ENCODE data around the gene POTEG. TPM values are rescaled to one million over a fixed set of nuclear protein-coding genes. Genes with fewer than 3 reads are reported as not detected.
"Not testable (repeated sequence)": the region's sequence is repeated elsewhere in the genome, so short reads cannot be mapped to it uniquely, and the experiment has no call there.

Gene POTEG
- polyA plus RNA-seq, 1 donor (not counting 4 experiments of a cell fraction or from before 2014, with no cell fraction given): not detected

- H3K9me1 ChIP-seq (ENCODE audit: control insufficient read depth, extremely low read depth, insufficient read depth, low read length); H2AFZ ChIP-seq (ENCODE audit: control insufficient read depth, low read length); dilution Hi-C loops (cut with MboI; ENCODE audit: extremely low pct_ligation_motif_present, low sequenced_read_pairs); H3K9ac ChIP-seq (ENCODE audit: control insufficient read depth, extremely low read depth, insufficient read depth, low read length); H3K27me3 ChIP-seq (ENCODE audit: control insufficient read depth, extremely low read depth, insufficient read depth, low read length); FAIRE-seq; H3K27ac ChIP-seq (ENCODE audit: control insufficient read depth, insufficient read depth, low read length); H3K79me2 ChIP-seq (ENCODE audit: control insufficient read depth, insufficient read depth, low read length); H3K9me3 ChIP-seq (ENCODE audit: control insufficient read depth, low read depth, low read length); H3K36me3 ChIP-seq (ENCODE audit: control insufficient read depth in 2 of 2, extremely low read depth in 1 of 2, insufficient read depth in 2 of 2, low read length in 2 of 2); H3K4me1 ChIP-seq (ENCODE audit: control insufficient read depth, extremely low read depth, insufficient read depth, low read length); H4K20me1 ChIP-seq (ENCODE audit: control insufficient read depth, extremely low read depth, insufficient read depth, low read length); DNase-seq (ENCODE audit: low read depth, low spot score); H3K4me2 ChIP-seq (ENCODE audit: control insufficient read depth, extremely low read depth, insufficient read depth, low read depth, low read length); H3K4me3 ChIP-seq (ENCODE audit: control insufficient read depth in 2 of 3, extremely low read depth in 1 of 3, insufficient read depth in 2 of 3, low read depth in 1 of 3, low read length in 3 of 3): not testable (repeated sequence)
Measured at GRCh38 chr14:19434891-19435290, 750 bp upstream of the POTEG start.

- H3K27me3 ChIP-seq (ENCODE audit: control insufficient read depth, extremely low read depth, insufficient read depth, low read length); H3K4me3 ChIP-seq (ENCODE audit: control insufficient read depth in 2 of 3, extremely low read depth in 1 of 3, insufficient read depth in 2 of 3, low read depth in 1 of 3, low read length in 3 of 3); FAIRE-seq; H3K79me2 ChIP-seq (ENCODE audit: control insufficient read depth, insufficient read depth, low read length); H3K4me2 ChIP-seq (ENCODE audit: control insufficient read depth, extremely low read depth, insufficient read depth, low read depth, low read length); H3K4me1 ChIP-seq (ENCODE audit: control insufficient read depth, extremely low read depth, insufficient read depth, low read length); H3K9me1 ChIP-seq (ENCODE audit: control insufficient read depth, extremely low read depth, insufficient read depth, low read length); DNase-seq (ENCODE audit: low read depth, low spot score); H2AFZ ChIP-seq (ENCODE audit: control insufficient read depth, low read length); H4K20me1 ChIP-seq (ENCODE audit: control insufficient read depth, extremely low read depth, insufficient read depth, low read length); H3K36me3 ChIP-seq (ENCODE audit: control insufficient read depth in 2 of 2, extremely low read depth in 1 of 2, insufficient read depth in 2 of 2, low read length in 2 of 2); H3K9ac ChIP-seq (ENCODE audit: control insufficient read depth, extremely low read depth, insufficient read depth, low read length); H3K9me3 ChIP-seq (ENCODE audit: control insufficient read depth, low read depth, low read length); dilution Hi-C loops (cut with MboI; ENCODE audit: extremely low pct_ligation_motif_present, low sequenced_read_pairs); H3K27ac ChIP-seq (ENCODE audit: control insufficient read depth, insufficient read depth, low read length): not testable (repeated sequence)
Measured at GRCh38 chr14:19433765-19434164, 376 bp downstream of the POTEG start.

- H3K27ac ChIP-seq (ENCODE audit: control insufficient read depth, insufficient read depth, low read length); H3K9me1 ChIP-seq (ENCODE audit: control insufficient read depth, extremely low read depth, insufficient read depth, low read length); DNase-seq (ENCODE audit: low read depth, low spot score); FAIRE-seq; H3K4me1 ChIP-seq (ENCODE audit: control insufficient read depth, extremely low read depth, insufficient read depth, low read length); H3K4me3 ChIP-seq (ENCODE audit: control insufficient read depth in 2 of 3, extremely low read depth in 1 of 3, insufficient read depth in 2 of 3, low read depth in 1 of 3, low read length in 3 of 3); H3K9me3 ChIP-seq (ENCODE audit: control insufficient read depth, low read depth, low read length); H3K27me3 ChIP-seq (ENCODE audit: control insufficient read depth, extremely low read depth, insufficient read depth, low read length); H3K9ac ChIP-seq (ENCODE audit: control insufficient read depth, extremely low read depth, insufficient read depth, low read length); H4K20me1 ChIP-seq (ENCODE audit: control insufficient read depth, extremely low read depth, insufficient read depth, low read length); H2AFZ ChIP-seq (ENCODE audit: control insufficient read depth, low read length); H3K36me3 ChIP-seq (ENCODE audit: control insufficient read depth in 2 of 2, extremely low read depth in 1 of 2, insufficient read depth in 2 of 2, low read length in 2 of 2); dilution Hi-C loops (cut with MboI; ENCODE audit: extremely low pct_ligation_motif_present, low sequenced_read_pairs); H3K79me2 ChIP-seq (ENCODE audit: control insufficient read depth, insufficient read depth, low read length); H3K4me2 ChIP-seq (ENCODE audit: control insufficient read depth, extremely low read depth, insufficient read depth, low read depth, low read length): not testable (repeated sequence)
Measured at GRCh38 chr14:19408519-19408918, 25.6 kb downstream of the POTEG start.

- dilution Hi-C loops (cut with MboI; ENCODE audit: extremely low pct_ligation_motif_present, low sequenced_read_pairs); H3K36me3 ChIP-seq (ENCODE audit: control insufficient read depth in 2 of 2, extremely low read depth in 1 of 2, insufficient read depth in 2 of 2, low read length in 2 of 2); H3K9me3 ChIP-seq (ENCODE audit: control insufficient read depth, low read depth, low read length); H2AFZ ChIP-seq (ENCODE audit: control insufficient read depth, low read length); H3K27ac ChIP-seq (ENCODE audit: control insufficient read depth, insufficient read depth, low read length); H3K9ac ChIP-seq (ENCODE audit: control insufficient read depth, extremely low read depth, insufficient read depth, low read length); H3K79me2 ChIP-seq (ENCODE audit: control insufficient read depth, insufficient read depth, low read length); H3K27me3 ChIP-seq (ENCODE audit: control insufficient read depth, extremely low read depth, insufficient read depth, low read length); H3K4me2 ChIP-seq (ENCODE audit: control insufficient read depth, extremely low read depth, insufficient read depth, low read depth, low read length); H3K4me1 ChIP-seq (ENCODE audit: control insufficient read depth, extremely low read depth, insufficient read depth, low read length); H4K20me1 ChIP-seq (ENCODE audit: control insufficient read depth, extremely low read depth, insufficient read depth, low read length); DNase-seq (ENCODE audit: low read depth, low spot score); H3K4me3 ChIP-seq (ENCODE audit: control insufficient read depth in 2 of 3, extremely low read depth in 1 of 3, insufficient read depth in 2 of 3, low read depth in 1 of 3, low read length in 3 of 3); H3K9me1 ChIP-seq (ENCODE audit: control insufficient read depth, extremely low read depth, insufficient read depth, low read length); FAIRE-seq: not testable (repeated sequence)
Measured at GRCh38 chr14:19402097-19402496, 32.0 kb downstream of the POTEG start.

GRCh38 chr14:19394727-19395126 is 39.4 kb downstream of the POTEG start:
- dilution Hi-C loops (cut with MboI; ENCODE audit: extremely low pct_ligation_motif_present, low sequenced_read_pairs); H3K9ac ChIP-seq (ENCODE audit: control insufficient read depth, extremely low read depth, insufficient read depth, low read length); H3K9me1 ChIP-seq (ENCODE audit: control insufficient read depth, extremely low read depth, insufficient read depth, low read length); H3K27me3 ChIP-seq (ENCODE audit: control insufficient read depth, extremely low read depth, insufficient read depth, low read length); H3K36me3 ChIP-seq (ENCODE audit: control insufficient read depth in 2 of 2, extremely low read depth in 1 of 2, insufficient read depth in 2 of 2, low read length in 2 of 2); DNase-seq (ENCODE audit: low read depth, low spot score); H3K27ac ChIP-seq (ENCODE audit: control insufficient read depth, insufficient read depth, low read length); H4K20me1 ChIP-seq (ENCODE audit: control insufficient read depth, extremely low read depth, insufficient read depth, low read length); H3K4me2 ChIP-seq (ENCODE audit: control insufficient read depth, extremely low read depth, insufficient read depth, low read depth, low read length); H3K9me3 ChIP-seq (ENCODE audit: control insufficient read depth, low read depth, low read length); H3K4me1 ChIP-seq (ENCODE audit: control insufficient read depth, extremely low read depth, insufficient read depth, low read length); H3K4me3 ChIP-seq (ENCODE audit: control insufficient read depth in 2 of 3, extremely low read depth in 1 of 3, insufficient read depth in 2 of 3, low read depth in 1 of 3, low read length in 3 of 3); H2AFZ ChIP-seq (ENCODE audit: control insufficient read depth, low read length); FAIRE-seq; H3K79me2 ChIP-seq (ENCODE audit: control insufficient read depth, insufficient read depth, low read length): not testable (repeated sequence)
